GM23338 (cell line): ENCODE data around the gene KIAA0232. TPM values are rescaled to one million over a fixed set of nuclear protein-coding genes. Genes with fewer than 3 reads are reported as not detected.
"Not testable (repeated sequence)": the region's sequence is repeated elsewhere in the genome, so short reads cannot be mapped to it uniquely, and the experiment has no call there.

Source experiments
- ATAC-seq: fragments of 200-7000 bp; cut with Tn5 transposase; 3 replicates; pipeline ENCODE4 v1.9.1; 2020
- DNase-seq: peaks from one replicate; pipeline ENCODE4 v3.0.0-alpha.2; 2015; ENCODE audit warnings: low spot score
- H2AFZ ChIP-seq: fragments of 200-600 bp; sonication (generic); 2 replicates; pipeline ENCODE4 v1.8.0; 2016; ENCODE audit warnings: antibody characterized with exemption, mild to moderate bottlenecking, moderate library complexity
- H3F3A ChIP-seq: fragments of 200-600 bp; sonication (generic); replicated peaks from 2 replicates; pipeline ENCODE4 v1.8.0; 2017; ENCODE audit warnings: antibody characterized with exemption, mixed run types, low read depth
- H3K27ac ChIP-seq: fragments of 200-600 bp; sonication (generic); 2 replicates; pipeline ENCODE4 v1.6.1; 2016; ENCODE audit warnings: low read depth
- H3K27me3 ChIP-seq: fragments of 200-600 bp; sonication (generic); 2 replicates; pipeline ENCODE4 v1.8.0; 2016; ENCODE audit warnings: mild to moderate bottlenecking, mixed run types, moderate library complexity; ENCODE audit not compliant: insufficient read depth
- H3K36me3 ChIP-seq: fragments of 200-600 bp; sonication (generic); 2 replicates; pipeline ENCODE4 v1.8.0; 2016; ENCODE audit warnings: mild to moderate bottlenecking; ENCODE audit not compliant: insufficient read depth
- H3K4me1 ChIP-seq: fragments of 200-600 bp; sonication (generic); 2 replicates; pipeline ENCODE4 v1.8.0; 2016; ENCODE audit warnings: mild to moderate bottlenecking, moderate library complexity; ENCODE audit not compliant: insufficient read depth
- H3K4me2 ChIP-seq: fragments of 200-600 bp; sonication (generic); 2 replicates; pipeline ENCODE4 v1.7.1; 2017; ENCODE audit warnings: mixed run types
- H3K4me3 ChIP-seq: fragments of 200-600 bp; sonication (generic); 2 replicates; pipeline ENCODE4 v1.6.1; 2016; ENCODE audit warnings: mixed run types
- H3K79me2 ChIP-seq: fragments of 200-600 bp; sonication (generic); replicated peaks from 2 replicates; pipeline ENCODE4 v1.8.0; 2017; ENCODE audit warnings: mild to moderate bottlenecking; ENCODE audit not compliant: insufficient read depth
- H3K9me2 ChIP-seq: fragments of 200-600 bp; sonication (generic); 2 replicates; pipeline ENCODE4 v1.8.0; 2017; ENCODE audit not compliant: insufficient read depth
- H4K20me1 ChIP-seq: fragments of 200-600 bp; sonication (generic); replicated peaks from 2 replicates; pipeline ENCODE4 v1.8.0; 2017; ENCODE audit warnings: mild to moderate bottlenecking; ENCODE audit not compliant: insufficient read depth
- H3K27ac Mint-ChIP-seq: 2 replicates; pipeline ENCODE4 v1.8.0; 2020; ENCODE audit warnings: inconsistent platforms, mild to moderate bottlenecking, moderate library complexity, mixed read lengths
- H3K27me3 Mint-ChIP-seq: 3 replicates; pipeline ENCODE4 v1.8.0; 2022; ENCODE audit warnings: low read depth, mild to moderate bottlenecking, moderate library complexity, mixed read lengths, inconsistent platforms; ENCODE audit not compliant: insufficient read depth, poor library complexity
- H3K36me3 Mint-ChIP-seq: 3 replicates; pipeline ENCODE4 v1.8.0; 2021; ENCODE audit warnings: low read depth, mild to moderate bottlenecking, inconsistent platforms, moderate library complexity, mixed read lengths
- H3K4me1 Mint-ChIP-seq: 3 replicates; pipeline ENCODE4 v1.8.0; 2020; ENCODE audit warnings: mild to moderate bottlenecking, inconsistent platforms, mixed read lengths
- H3K4me3 Mint-ChIP-seq: 3 replicates; pipeline ENCODE4 v1.8.0; 2021; ENCODE audit warnings: moderate library complexity, mild to moderate bottlenecking, inconsistent platforms, mixed read lengths
- H3K9me3 Mint-ChIP-seq: 3 replicates; pipeline ENCODE4 v1.8.0; 2020; ENCODE audit warnings: moderate library complexity, mild to moderate bottlenecking, inconsistent platforms, mixed read lengths
- EZH2 ChIP-seq: fragments of 200-600 bp; sonication (generic); IDR thresholded peaks from one replicate; pipeline ENCODE4 v1.8.0; 2017; ENCODE audit warnings: antibody characterized with exemption, mild to moderate bottlenecking, low read depth; ENCODE audit not compliant: unreplicated experiment
- JUNB ChIP-seq: IDR thresholded peaks from one replicate; pipeline ENCODE4 v1.6.1; 2016; ENCODE audit warnings: antibody characterized with exemption; ENCODE audit not compliant: unreplicated experiment
- NANOG ChIP-seq: IDR thresholded peaks from 2 replicates; pipeline ENCODE4 v1.6.1; 2016; ENCODE audit warnings: antibody characterized with exemption, borderline replicate concordance
- POLR2AphosphoS5 ChIP-seq: IDR thresholded peaks from 2 replicates; pipeline ENCODE4 v1.6.1; 2016; ENCODE audit warnings: antibody characterized with exemption, low read depth
- ZNF114 ChIP-seq: fragments of 250-450 bp; sonication (Bioruptor Pico); IDR thresholded peaks from 2 replicates; pipeline ENCODE4 v1.5.0; 2020; ENCODE audit warnings: mild to moderate bottlenecking, moderate library complexity
- ZNF331 ChIP-seq: fragments of 250-450 bp; sonication (Bioruptor Pico); IDR thresholded peaks from 2 replicates; pipeline ENCODE4 v1.5.0; 2020; ENCODE audit warnings: low read depth, mild to moderate bottlenecking, moderate library complexity
- ZNF462 ChIP-seq: fragments of 250-450 bp; sonication (Bioruptor Pico); IDR thresholded peaks from 2 replicates; pipeline ENCODE4 v1.5.0; 2020; ENCODE audit warnings: mild to moderate bottlenecking, moderate library complexity
- polyA plus RNA-seq: library from polyadenylated mRNA; unstranded; fragments of >200 nt; fragmentation: Nextera tagmentation; extraction: Ambion mirVana; gene quantifications from 2 replicates; pipeline ENCODE4 v1.2.1, GENCODE V29; 2016
- total RNA-seq: library from RNA; depleted of rRNA; stranded (reverse); fragments of >200 nt; shearing (Covaris generic); gene quantifications from 2 replicates; pipeline ENCODE4 v1.2.3, GENCODE V29; 2014

Gene KIAA0232
- total and polyA plus RNA-seq, 2 experiments from 2014 or later = 14.3 to 34.9 TPM

- TF ChIP-seq ZNF462 (CRISPR knock-in tag) (no peak), EZH2 (no peak), ZNF331 (CRISPR knock-in tag) (no peak), ZNF114 (CRISPR knock-in tag) (no peak), JUNB (no peak), NANOG (no peak), POLR2AphosphoS5 (no peak)
Measured at GRCh38 chr4:6795821-6796220, 13.3 kb downstream of the KIAA0232 start (continued).

- H2AFZ ChIP-seq, H3K4me2 ChIP-seq, H3K36me3 ChIP-seq, ATAC-seq, H3F3A ChIP-seq, H3K9me3 Mint-ChIP-seq, H3K27me3 Mint-ChIP-seq, H3K4me1 ChIP-seq, H3K27ac ChIP-seq, H3K4me3 ChIP-seq, H3K9me2 ChIP-seq, DNase-seq, H3K27me3 ChIP-seq, H3K4me3 Mint-ChIP-seq, H3K27ac Mint-ChIP-seq, H3K4me1 Mint-ChIP-seq: not testable (repeated sequence)
- H4K20me1 ChIP-seq = peaks cover 73% of the 10 kb centered on the region
- H3K79me2 ChIP-seq = peaks cover 100% of the 10 kb centered on the region
- peaks cover 23% of the 10 kb centered on the region for H3K36me3 Mint-ChIP-seq
Measured at GRCh38 chr4:6797368-6797767, 14.8 kb downstream of the KIAA0232 start.
